BE2C (cell line): ENCODE measurements around the gene APPBP2.

Experiments
- DNase-seq: peaks from one replicate; pipeline ENCODE4 v3.0.0-alpha.2; 2020
- H3K27me3 ChIP-seq: fragments of 250-450 bp; sonication (Bioruptor Pico); 2 replicates; pipeline ENCODE4 v1.5.1; 2020; ENCODE audit warnings: mild to moderate bottlenecking
- H3K36me3 ChIP-seq: fragments of 250-450 bp; sonication (Bioruptor Pico); 2 replicates; pipeline ENCODE4 v1.5.1; 2020; ENCODE audit warnings: mild to moderate bottlenecking
- H3K4me1 ChIP-seq: fragments of 250-450 bp; sonication (Bioruptor Pico); 2 replicates; pipeline ENCODE4 v1.5.1; 2020
- H3K4me3 ChIP-seq: 2 replicates; pipeline ENCODE4 v1.5.1; 2011; ENCODE audit warnings: low read depth, low read length
- H3K9me3 ChIP-seq: fragments of 250-450 bp; sonication (Bioruptor Pico); 2 replicates; pipeline ENCODE4 v1.5.1; 2020
- CTCF ChIP-seq: IDR thresholded peaks from 2 replicates; pipeline ENCODE4 v1.5.1; 2012; ENCODE audit warnings: mild to moderate bottlenecking, low read depth, low read length

Gene APPBP2

DNA sequence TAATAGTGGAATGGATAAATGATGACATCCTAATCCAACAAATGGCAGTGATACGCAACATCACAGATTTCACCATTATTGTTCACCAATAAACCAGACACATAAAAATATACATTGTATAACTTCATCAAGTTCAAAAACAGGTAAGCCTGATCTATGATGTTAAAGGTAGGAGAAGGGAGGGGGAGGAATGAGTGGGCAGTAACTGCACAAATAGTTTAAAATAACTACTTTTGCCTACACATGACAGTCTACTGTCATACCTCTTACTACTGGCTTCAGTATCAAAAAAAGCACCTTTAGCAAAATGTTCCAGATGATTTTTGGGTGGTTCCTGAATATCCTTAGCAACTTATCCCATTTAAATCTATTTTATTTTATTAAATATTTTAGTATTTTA is 75.0 kb downstream of the APPBP2 start:
- H3K36me3 ChIP-seq = peaks cover 14% of the 10 kb centered on the region
- no peak for TF ChIP-seq CTCF
- no peak for DNase-seq
- H3K9me3 ChIP-seq = no peaks in the 10 kb centered on the region
- no peak overlapping the region for H3K4me3 ChIP-seq
- H3K27me3 ChIP-seq = no peaks in the 10 kb centered on the region
- H3K4me1 ChIP-seq = no peaks in the 10 kb centered on the region

- no peaks in the 10 kb centered on the region for H3K9me3 ChIP-seq
- peaks cover 15% of the 10 kb centered on the region for H3K36me3 ChIP-seq
- no peak for DNase-seq
These were observed 78.7 kb downstream of the APPBP2 start for GRCh38 chr17:60447375-60447774.

GRCh38 chr17:60445144-60445543 is 80.9 kb downstream of the APPBP2 start:
- no peak overlapping the region for H3K4me3 ChIP-seq
- no peak for TF ChIP-seq CTCF
- H3K27me3 ChIP-seq = no peaks in the 10 kb centered on the region
- peaks cover 15% of the 10 kb centered on the region for H3K36me3 ChIP-seq
- no peak for DNase-seq
- no peaks in the 10 kb centered on the region for H3K4me1 ChIP-seq
- no peaks in the 10 kb centered on the region for H3K9me3 ChIP-seq

More at GRCh38 chr17:60447375-60447774, 78.7 kb downstream of the APPBP2 start:
- Histone ChIP-seq H3K4me3 (no peak overlapping the region), H3K27me3 (no peaks in the 10 kb centered on the region), H3K4me1 (no peaks in the 10 kb centered on the region)
- TF ChIP-seq CTCF = no peak

DNA sequence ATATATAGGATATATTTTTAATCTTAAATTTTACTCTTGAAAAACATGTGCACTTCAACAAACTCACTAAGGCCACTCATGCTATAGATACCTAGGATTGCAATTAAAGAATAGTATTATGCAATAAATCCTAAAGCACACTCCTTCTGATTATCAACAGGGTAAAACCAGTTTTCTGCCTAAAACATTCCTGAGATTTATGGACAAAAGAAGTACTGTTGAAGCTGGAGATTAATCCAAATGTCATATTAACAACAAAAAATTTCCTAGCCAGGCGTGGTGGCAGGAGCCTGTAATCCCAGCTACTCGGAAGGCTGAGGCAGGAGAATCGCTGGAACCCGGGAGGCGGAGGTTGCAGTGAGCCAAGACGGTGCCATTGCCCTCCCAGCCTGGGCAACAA is 82.3 kb downstream of the APPBP2 start:
- Histone ChIP-seq H3K4me3 (no peak overlapping the region), H3K36me3 (peaks cover 15% of the 10 kb centered on the region), H3K27me3 (no peaks in the 10 kb centered on the region), H3K9me3 (no peaks in the 10 kb centered on the region), H3K4me1 (no peaks in the 10 kb centered on the region)
- no peak for TF ChIP-seq CTCF
- no peak for DNase-seq

DNA sequence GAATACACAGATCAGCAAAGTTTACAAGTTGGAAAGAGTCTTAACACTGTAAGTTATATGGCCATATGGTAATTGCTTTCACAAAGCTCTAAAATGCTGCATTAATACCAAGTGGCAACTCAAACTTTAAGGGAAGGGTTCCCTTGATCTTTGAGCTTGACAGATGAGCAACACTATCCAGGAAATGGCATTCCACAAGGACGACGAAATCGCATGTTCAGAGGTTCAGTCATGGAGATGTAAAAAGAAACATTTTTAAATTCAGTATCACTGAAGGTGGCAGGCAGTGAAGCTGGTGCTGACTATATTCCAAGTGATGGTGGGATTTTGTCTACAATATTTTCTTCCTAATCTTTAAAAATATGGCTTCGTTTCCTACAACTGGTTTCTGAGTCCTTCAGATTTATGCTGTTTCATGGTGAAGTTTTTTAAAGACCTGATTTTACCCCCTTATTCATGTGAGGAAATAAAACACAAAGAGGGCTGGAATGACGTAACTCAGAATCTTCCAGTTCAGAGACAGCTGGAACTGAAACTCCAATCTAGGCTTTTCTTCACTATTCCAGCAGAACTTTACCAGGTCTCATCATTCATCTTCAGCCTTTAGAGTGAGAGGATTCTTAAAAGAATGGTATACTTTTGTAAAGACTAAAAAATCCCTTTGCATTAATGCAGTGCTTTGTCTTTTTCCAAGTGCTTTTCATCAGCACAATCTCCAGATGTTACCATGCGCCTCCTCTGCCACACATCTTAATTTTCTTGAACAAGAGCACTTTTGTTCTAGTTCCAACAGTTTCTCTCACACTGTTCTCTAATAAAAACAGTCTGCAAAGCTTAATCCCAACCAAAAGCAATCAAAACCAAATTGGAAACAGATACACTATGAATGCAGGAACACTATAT is 83.5 kb downstream of the APPBP2 start:
- Histone ChIP-seq H3K4me3 (no peak overlapping the region), H3K4me1 (no peaks in the 10 kb centered on the region), H3K27me3 (no peaks in the 10 kb centered on the region), H3K9me3 (no peaks in the 10 kb centered on the region), H3K36me3 (peaks cover 15% of the 10 kb centered on the region)
- TF ChIP-seq CTCF = no peak
- no peak for DNase-seq

- no peak for TF ChIP-seq CTCF
- DNase-seq = no peak
- no peak overlapping the region for H3K4me3 ChIP-seq
These were observed 86.5 kb downstream of the APPBP2 start for GRCh38 chr17:60439501-60439900.

More at GRCh38 chr17:60439501-60439900, 86.5 kb downstream of the APPBP2 start:
- H3K4me1 ChIP-seq = peaks cover 3% of the 10 kb centered on the region; the same call in 1 of the 2 replicates
- no peaks in the 10 kb centered on the region for H3K27me3 ChIP-seq
- H3K9me3 ChIP-seq = no peaks in the 10 kb centered on the region
- H3K36me3 ChIP-seq = no peaks in the 10 kb centered on the region
